ENCODE measurements around the gene LSP1. TPM values are rescaled to one million over a fixed set of nuclear protein-coding genes. Genes with fewer than 3 reads are reported as not detected.
A peak's percentile ranks its signal among the peaks of the same experiment; 100 is the strongest.

LSP1 gene
- total and polyA plus RNA-seq, 2 of the 13 experiments (the other 11 are each of a cell fraction or from before 2014, with no cell fraction given), result 0.59 to 1.00 TPM

DNA sequence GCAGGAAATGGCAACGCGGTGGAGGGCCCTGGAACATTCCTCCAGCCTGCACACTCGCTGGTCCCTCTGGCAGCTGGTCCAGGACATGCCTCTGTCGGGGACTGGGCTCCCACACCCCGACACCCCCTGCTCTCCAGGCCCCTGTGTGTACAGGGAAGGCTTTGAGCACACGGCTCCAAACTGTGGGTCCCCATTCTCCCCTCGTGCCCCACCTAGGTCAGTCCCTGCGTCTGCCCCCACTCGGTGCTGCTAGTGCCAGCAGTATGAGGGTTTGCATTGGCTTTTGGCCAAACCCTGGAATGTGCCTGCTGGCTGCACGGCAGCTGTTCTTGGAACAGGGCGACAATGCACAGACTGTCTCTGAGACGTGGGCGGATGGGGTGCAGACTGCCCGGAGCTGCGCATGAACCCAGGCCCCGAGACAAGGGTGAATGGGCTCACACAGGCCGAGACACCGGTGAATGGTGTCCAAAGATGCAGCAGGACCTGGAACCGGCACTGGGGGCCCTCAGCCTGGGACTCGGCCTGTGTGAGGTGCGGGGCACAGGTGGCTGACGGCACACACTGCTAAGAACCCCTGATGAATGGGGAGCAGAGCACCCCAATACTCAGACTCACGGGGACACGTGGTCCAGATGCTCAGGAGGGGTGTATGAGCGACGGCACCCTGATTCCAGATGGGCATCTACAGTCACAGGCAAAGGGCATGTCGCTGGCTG lies 25.6 kb upstream of the LSP1 start (continued):
- TF ChIP-seq, protein P1, sequence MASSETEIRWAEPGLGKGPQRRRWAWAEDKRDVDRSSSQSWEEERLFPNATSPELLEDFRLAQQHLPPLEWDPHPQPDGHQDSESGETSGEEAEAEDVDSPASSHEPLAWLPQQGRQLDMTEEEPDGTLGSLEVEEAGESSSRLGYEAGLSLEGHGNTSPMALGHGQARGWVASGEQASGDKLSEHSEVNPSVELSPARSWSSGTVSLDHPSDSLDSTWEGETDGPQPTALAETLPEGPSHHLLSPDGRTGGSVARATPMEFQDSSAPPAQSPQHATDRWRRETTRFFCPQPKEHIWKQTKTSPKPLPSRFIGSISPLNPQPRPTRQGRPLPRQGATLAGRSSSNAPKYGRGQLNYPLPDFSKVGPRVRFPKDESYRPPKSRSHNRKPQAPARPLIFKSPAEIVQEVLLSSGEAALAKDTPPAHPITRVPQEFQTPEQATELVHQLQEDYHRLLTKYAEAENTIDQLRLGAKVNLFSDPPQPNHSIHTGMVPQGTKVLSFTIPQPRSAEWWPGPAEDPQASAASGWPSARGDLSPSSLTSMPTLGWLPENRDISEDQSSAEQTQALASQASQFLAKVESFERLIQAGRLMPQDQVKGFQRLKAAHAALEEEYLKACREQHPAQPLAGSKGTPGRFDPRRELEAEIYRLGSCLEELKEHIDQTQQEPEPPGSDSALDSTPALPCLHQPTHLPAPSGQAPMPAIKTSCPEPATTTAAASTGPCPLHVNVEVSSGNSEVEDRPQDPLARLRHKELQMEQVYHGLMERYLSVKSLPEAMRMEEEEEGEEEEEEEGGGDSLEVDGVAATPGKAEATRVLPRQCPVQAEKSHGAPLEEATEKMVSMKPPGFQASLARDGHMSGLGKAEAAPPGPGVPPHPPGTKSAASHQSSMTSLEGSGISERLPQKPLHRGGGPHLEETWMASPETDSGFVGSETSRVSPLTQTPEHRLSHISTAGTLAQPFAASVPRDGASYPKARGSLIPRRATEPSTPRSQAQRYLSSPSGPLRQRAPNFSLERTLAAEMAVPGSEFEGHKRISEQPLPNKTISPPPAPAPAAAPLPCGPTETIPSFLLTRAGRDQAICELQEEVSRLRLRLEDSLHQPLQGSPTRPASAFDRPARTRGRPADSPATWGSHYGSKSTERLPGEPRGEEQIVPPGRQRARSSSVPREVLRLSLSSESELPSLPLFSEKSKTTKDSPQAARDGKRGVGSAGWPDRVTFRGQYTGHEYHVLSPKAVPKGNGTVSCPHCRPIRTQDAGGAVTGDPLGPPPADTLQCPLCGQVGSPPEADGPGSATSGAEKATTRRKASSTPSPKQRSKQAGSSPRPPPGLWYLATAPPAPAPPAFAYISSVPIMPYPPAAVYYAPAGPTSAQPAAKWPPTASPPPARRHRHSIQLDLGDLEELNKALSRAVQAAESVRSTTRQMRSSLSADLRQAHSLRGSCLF (CRISPR knock-in tag; IDR thresholded peaks at IDR 0.05; ENCODE audit: borderline replicate concordance), result no peak
- no peak for TF ChIP-seq SOX13 (IDR thresholded peaks at IDR 0.05)
- peak in 1 of 2 experiments; percentile 52; a peak in 2 of 4 replicates for TF ChIP-seq SOX13 (CRISPR knock-in tag; conservative IDR thresholded peaks at IDR 0.05 in 1 of 2, IDR thresholded peaks at IDR 0.05 in 1 of 2)
- TF ChIP-seq RBM22 (optimal IDR thresholded peaks at IDR 0.05; ENCODE audit: low read length), result no peak
- TF ChIP-seq PCBP1 (IDR thresholded peaks at IDR 0.05; ENCODE audit: borderline replicate concordance, low read depth, low read length), result 0 out of 2 replicates have a peak, but pooled peaks have one; percentile 26
- TF ChIP-seq ZBTB42 (CRISPR knock-in tag; IDR thresholded peaks at IDR 0.05), result no peak
- TF ChIP-seq ZNF737 (CRISPR knock-in tag; IDR thresholded peaks at IDR 0.05; ENCODE audit: borderline replicate concordance), result no peak
- no peak for TF ChIP-seq KAT2B (IDR thresholded peaks at IDR 0.05; ENCODE audit: borderline replicate concordance, low read depth, low read length)
- TF ChIP-seq ZNF12 (CRISPR knock-in tag; IDR thresholded peaks at IDR 0.05), result no peak
- peak; percentile 97 for TF ChIP-seq HNRNPL (IDR thresholded peaks at IDR 0.05; ENCODE audit: low read depth, low read length)
- no peak for TF ChIP-seq ZNF777 (CRISPR knock-in tag; IDR thresholded peaks at IDR 0.05)
- no peak for TF ChIP-seq FOSL2 (CRISPR knock-in tag; IDR thresholded peaks at IDR 0.05)
- TF ChIP-seq MXI1 (IDR thresholded peaks at IDR 0.05; ENCODE audit: borderline replicate concordance, low read depth, low read length), result no peak
- no peak for TF ChIP-seq ZFP36L2 (CRISPR knock-in tag; IDR thresholded peaks at IDR 0.05)
- TF ChIP-seq RARA (CRISPR knock-in tag; IDR thresholded peaks at IDR 0.05), result no peak
- TF ChIP-seq, protein P2, sequence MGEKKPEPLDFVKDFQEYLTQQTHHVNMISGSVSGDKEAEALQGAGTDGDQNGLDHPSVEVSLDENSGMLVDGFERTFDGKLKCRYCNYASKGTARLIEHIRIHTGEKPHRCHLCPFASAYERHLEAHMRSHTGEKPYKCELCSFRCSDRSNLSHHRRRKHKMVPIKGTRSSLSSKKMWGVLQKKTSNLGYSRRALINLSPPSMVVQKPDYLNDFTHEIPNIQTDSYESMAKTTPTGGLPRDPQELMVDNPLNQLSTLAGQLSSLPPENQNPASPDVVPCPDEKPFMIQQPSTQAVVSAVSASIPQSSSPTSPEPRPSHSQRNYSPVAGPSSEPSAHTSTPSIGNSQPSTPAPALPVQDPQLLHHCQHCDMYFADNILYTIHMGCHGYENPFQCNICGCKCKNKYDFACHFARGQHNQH (CRISPR knock-in tag; IDR thresholded peaks at IDR 0.05), result peak; percentile 19; the same call in 1 of the 2 replicates
- TF ChIP-seq, protein P3, sequence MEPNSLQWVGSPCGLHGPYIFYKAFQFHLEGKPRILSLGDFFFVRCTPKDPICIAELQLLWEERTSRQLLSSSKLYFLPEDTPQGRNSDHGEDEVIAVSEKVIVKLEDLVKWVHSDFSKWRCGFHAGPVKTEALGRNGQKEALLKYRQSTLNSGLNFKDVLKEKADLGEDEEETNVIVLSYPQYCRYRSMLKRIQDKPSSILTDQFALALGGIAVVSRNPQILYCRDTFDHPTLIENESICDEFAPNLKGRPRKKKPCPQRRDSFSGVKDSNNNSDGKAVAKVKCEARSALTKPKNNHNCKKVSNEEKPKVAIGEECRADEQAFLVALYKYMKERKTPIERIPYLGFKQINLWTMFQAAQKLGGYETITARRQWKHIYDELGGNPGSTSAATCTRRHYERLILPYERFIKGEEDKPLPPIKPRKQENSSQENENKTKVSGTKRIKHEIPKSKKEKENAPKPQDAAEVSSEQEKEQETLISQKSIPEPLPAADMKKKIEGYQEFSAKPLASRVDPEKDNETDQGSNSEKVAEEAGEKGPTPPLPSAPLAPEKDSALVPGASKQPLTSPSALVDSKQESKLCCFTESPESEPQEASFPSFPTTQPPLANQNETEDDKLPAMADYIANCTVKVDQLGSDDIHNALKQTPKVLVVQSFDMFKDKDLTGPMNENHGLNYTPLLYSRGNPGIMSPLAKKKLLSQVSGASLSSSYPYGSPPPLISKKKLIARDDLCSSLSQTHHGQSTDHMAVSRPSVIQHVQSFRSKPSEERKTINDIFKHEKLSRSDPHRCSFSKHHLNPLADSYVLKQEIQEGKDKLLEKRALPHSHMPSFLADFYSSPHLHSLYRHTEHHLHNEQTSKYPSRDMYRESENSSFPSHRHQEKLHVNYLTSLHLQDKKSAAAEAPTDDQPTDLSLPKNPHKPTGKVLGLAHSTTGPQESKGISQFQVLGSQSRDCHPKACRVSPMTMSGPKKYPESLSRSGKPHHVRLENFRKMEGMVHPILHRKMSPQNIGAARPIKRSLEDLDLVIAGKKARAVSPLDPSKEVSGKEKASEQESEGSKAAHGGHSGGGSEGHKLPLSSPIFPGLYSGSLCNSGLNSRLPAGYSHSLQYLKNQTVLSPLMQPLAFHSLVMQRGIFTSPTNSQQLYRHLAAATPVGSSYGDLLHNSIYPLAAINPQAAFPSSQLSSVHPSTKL (CRISPR knock-in tag; IDR thresholded peaks at IDR 0.05), result 0 out of 2 replicates have a peak, but pooled peaks have one; percentile 23

Data from HepG2 (cell line).